ENCODE results near the gene INPP5A.

The INPP5A gene

GRCh38 chr10:132534391-132535064 lies 3.1 kb upstream of the INPP5A start:
- DNase-seq: no peak

GRCh38 chr10:132535065-132535651 lies 2.4 kb upstream of the INPP5A start:
- no peak for DNase-seq

- DNase-seq: peak in 1 of 56 donors; percentile 25
These were observed 1.2 kb upstream of the INPP5A start for GRCh38 chr10:132536241-132536876.

- peak; percentile 69 to 100 (median 100) for DNase-seq
These were observed 507 bp upstream of the INPP5A start for GRCh38 chr10:132536877-132537683.

- DNase-seq: peak in 1 of 56 donors; percentile 38
These were observed 623 bp downstream of the INPP5A start for GRCh38 chr10:132538031-132538789.

GRCh38 chr10:132538790-132539421 lies 1.3 kb downstream of the INPP5A start:
- no peak for DNase-seq

GRCh38 chr10:132539431-132539839 lies 1.8 kb downstream of the INPP5A start:
- peak in 8 of 56 donors; percentile 10 to 38 (median 30) for DNase-seq

- DNase-seq: no peak
These were observed 2.3 kb downstream of the INPP5A start for GRCh38 chr10:132539894-132540293.

GRCh38 chr10:132540456-132540855 lies 2.9 kb downstream of the INPP5A start:
- no peak for DNase-seq

GRCh38 chr10:132541129-132541528 lies 3.5 kb downstream of the INPP5A start:
- no peak for DNase-seq

- no peak for DNase-seq
These were observed 4.0 kb downstream of the INPP5A start for GRCh38 chr10:132541601-132542011.

- no peak for DNase-seq
These were observed 4.6 kb downstream of the INPP5A start for GRCh38 chr10:132542086-132542775.

- DNase-seq: no peak
These were observed 5.2 kb downstream of the INPP5A start for GRCh38 chr10:132542819-132543218.

- no peak for DNase-seq
These were observed 6.5 kb downstream of the INPP5A start for GRCh38 chr10:132543916-132544743.

- no peak for DNase-seq
These were observed 7.4 kb downstream of the INPP5A start for GRCh38 chr10:132544744-132545658.

GRCh38 chr10:132545659-132546367 lies 8.2 kb downstream of the INPP5A start:
- DNase-seq: no peak
